Osteocyte (in vitro differentiated cells): ENCODE measurements around the gene DUSP15. TPM values are rescaled to one million over a fixed set of nuclear protein-coding genes. Genes with fewer than 3 reads are reported as not detected.
A peak's percentile ranks its signal among the peaks of the same experiment; 100 is the strongest.

Experiments used
- DNase-seq: peaks from one replicate; pipeline ENCODE4 v3.0.0; 2021; ENCODE audit warnings: mixed read lengths; ENCODE audit not compliant: unreplicated experiment; ENCODE audit errors: extremely low spot score
- H3K27ac Mint-ChIP-seq: one replicate; pipeline ENCODE4 v1.8.0; 2021; ENCODE audit warnings: mild to moderate bottlenecking, mixed read lengths; ENCODE audit not compliant: unreplicated experiment
- H3K27me3 Mint-ChIP-seq: one replicate; pipeline ENCODE4 v1.8.0; 2021; ENCODE audit warnings: mixed read lengths; ENCODE audit not compliant: unreplicated experiment
- H3K36me3 Mint-ChIP-seq: one replicate; pipeline ENCODE4 v1.8.0; 2021; ENCODE audit warnings: mixed read lengths; ENCODE audit not compliant: unreplicated experiment
- H3K4me1 Mint-ChIP-seq: one replicate; pipeline ENCODE4 v1.8.0; 2021; ENCODE audit warnings: mixed read lengths; ENCODE audit not compliant: unreplicated experiment
- H3K4me3 Mint-ChIP-seq: one replicate; pipeline ENCODE4 v1.8.0; 2021; ENCODE audit warnings: mild to moderate bottlenecking, moderate library complexity, mixed read lengths; ENCODE audit not compliant: unreplicated experiment
- H3K9me3 Mint-ChIP-seq: one replicate; pipeline ENCODE4 v1.8.0; 2021; ENCODE audit warnings: mixed read lengths; ENCODE audit not compliant: unreplicated experiment
- total RNA-seq: library from RNA; stranded (reverse); gene quantifications from 2 replicates; pipeline ENCODE4 v1.2.1, GENCODE V29; 2021
- TF ChIP-seq, protein P1 (sequence below): fragments of 200-600 bp; sonication (generic); IDR thresholded peaks from 2 replicates; pipeline ENCODE4 v1.5.0; 2021; ENCODE audit warnings: antibody characterized with exemption, mild to moderate bottlenecking, moderate library complexity

DUSP15 gene
- total RNA-seq, 1 donor from 2014 or later: 3.2 TPM

DNA sequence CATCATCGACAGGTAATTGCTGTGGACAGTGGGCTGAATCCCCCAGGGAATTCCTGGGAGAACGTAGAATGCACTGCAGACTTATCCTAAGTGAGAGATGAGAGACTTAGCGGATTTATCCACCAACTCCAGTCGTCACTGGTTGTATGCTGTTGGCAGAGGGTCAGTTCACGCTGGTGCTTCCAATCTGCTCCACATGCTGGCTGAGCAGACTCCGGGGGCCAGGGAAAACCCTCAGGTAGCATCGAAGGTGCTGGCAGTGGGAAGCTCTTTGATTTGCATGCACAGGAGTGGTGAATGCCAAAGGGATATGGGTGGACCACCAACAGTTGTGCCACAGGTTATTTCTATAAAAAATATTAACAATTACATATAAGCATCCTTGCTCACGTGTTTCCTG lies 20.3 kb upstream of the DUSP15 start:
- no peak for DNase-seq
- Mint-ChIP-seq H3K4me3 (no peak overlapping the region), H3K27ac (no peak overlapping the region), H3K4me1 (no peaks in the 10 kb centered on the region), H3K36me3 (no peaks in the 10 kb centered on the region), H3K9me3 (no peaks in the 10 kb centered on the region), H3K27me3 (peaks cover 35% of the 10 kb centered on the region)
- TF ChIP-seq, protein P1, sequence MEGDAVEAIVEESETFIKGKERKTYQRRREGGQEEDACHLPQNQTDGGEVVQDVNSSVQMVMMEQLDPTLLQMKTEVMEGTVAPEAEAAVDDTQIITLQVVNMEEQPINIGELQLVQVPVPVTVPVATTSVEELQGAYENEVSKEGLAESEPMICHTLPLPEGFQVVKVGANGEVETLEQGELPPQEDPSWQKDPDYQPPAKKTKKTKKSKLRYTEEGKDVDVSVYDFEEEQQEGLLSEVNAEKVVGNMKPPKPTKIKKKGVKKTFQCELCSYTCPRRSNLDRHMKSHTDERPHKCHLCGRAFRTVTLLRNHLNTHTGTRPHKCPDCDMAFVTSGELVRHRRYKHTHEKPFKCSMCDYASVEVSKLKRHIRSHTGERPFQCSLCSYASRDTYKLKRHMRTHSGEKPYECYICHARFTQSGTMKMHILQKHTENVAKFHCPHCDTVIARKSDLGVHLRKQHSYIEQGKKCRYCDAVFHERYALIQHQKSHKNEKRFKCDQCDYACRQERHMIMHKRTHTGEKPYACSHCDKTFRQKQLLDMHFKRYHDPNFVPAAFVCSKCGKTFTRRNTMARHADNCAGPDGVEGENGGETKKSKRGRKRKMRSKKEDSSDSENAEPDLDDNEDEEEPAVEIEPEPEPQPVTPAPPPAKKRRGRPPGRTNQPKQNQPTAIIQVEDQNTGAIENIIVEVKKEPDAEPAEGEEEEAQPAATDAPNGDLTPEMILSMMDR: no peak

DNA sequence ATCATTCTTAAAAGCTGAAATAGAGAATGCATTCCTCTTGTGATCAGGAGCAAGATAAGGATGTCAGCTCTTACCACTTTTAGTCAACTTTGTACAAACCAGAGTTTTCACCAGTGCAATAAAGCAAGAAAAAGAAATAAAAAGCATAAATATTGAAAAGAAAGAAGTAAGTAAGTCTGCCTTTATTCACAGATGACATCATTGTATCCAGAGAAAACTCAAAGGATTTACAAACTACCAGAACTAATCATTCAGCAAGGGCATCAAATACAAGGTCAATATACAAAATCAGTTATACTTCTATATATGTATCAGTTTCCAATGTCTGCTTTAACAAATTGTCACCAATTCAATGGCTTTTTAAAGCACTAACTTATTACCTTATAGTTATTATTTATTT lies 13.5 kb upstream of the DUSP15 start:
- TF ChIP-seq, protein P1: no peak
- peaks cover 28% of the 10 kb centered on the region for H3K27me3 Mint-ChIP-seq
- H3K9me3 Mint-ChIP-seq: no peaks in the 10 kb centered on the region
- no peak overlapping the region for H3K27ac Mint-ChIP-seq
- H3K4me1 Mint-ChIP-seq: peaks cover 7% of the 10 kb centered on the region
- DNase-seq: no peak
- H3K36me3 Mint-ChIP-seq: no peaks in the 10 kb centered on the region
- H3K4me3 Mint-ChIP-seq: no peak overlapping the region

DNA sequence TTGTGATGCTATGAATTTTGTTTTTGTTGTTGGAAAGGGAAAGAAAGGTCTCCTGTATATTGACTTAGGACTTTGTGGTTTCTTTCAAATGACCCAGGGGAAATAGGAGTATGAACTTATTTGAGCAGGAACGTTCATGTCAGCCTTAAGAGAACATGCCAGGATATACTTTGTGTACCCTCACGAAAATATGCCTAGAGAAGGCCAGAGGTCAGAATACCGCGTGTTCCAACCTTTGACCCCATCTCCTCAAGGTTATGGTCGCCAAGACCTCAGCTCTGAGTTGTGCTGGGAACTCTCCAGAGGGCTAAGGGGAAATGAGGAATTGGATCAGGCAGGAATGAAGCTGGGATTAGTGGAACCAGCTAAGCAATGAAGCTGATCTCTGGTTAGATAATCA lies 11.6 kb upstream of the DUSP15 start:
- Mint-ChIP-seq H3K4me3 (no peak overlapping the region), H3K27me3 (peaks cover 35% of the 10 kb centered on the region)
- TF ChIP-seq, protein P1: no peak

DNA sequence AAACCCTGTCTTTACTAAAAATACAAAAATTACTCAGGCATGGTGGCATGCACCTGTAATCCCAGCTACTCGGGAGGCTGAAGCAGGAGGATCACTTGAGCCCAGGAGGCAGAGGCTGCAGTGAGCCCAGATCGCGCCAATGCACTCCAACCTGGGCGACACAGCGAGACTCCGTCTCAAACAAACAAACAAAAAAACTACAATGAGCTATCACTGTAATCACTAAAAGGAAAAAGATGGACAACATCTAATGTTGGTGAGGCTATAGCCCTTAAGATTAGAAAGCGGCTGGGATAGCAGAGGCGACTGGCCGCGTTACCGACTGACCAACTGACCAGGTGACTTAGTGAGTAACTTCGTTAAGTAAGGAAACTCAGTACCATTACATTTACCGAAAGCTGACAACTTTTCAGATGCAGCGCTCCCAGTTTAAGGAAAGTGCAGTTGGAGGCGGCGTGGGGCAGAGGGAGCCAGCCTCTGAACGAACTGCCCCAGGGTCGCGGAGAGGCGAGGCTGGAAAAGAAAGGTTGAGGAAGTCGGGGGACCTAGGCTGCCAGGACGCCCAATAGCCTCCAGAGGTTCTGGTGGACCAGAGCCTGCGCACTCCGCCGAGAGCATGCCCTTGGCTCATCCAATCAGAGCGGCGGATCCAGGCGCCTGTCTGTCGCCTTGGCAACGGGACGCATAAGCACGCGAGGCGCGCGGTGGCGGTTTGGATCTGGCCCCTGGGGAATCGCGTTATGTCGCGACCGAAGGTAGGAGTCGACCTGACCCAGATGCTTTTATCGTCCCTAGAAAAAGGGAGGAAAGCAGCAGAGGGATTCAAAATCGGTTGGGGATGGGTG lies 9.0 kb upstream of the DUSP15 start:
- Mint-ChIP-seq H3K27me3 (peaks cover 44% of the 10 kb centered on the region), H3K9me3 (no peaks in the 10 kb centered on the region), H3K36me3 (no peaks in the 10 kb centered on the region), H3K4me1 (peaks cover 7% of the 10 kb centered on the region), H3K4me3 (peak overlapping the region; percentile 97), H3K27ac (peak overlapping the region; percentile 92)
- DNase-seq: peak; percentile 97
- TF ChIP-seq, protein P1: peak; percentile 15

More for the DNA sequence above, 11.6 kb upstream of the DUSP15 start:
- H3K4me1 Mint-ChIP-seq: peaks cover 7% of the 10 kb centered on the region
- H3K27ac Mint-ChIP-seq: no peak overlapping the region
- DNase-seq: no peak
- H3K9me3 Mint-ChIP-seq: no peaks in the 10 kb centered on the region
- H3K36me3 Mint-ChIP-seq: no peaks in the 10 kb centered on the region

DNA sequence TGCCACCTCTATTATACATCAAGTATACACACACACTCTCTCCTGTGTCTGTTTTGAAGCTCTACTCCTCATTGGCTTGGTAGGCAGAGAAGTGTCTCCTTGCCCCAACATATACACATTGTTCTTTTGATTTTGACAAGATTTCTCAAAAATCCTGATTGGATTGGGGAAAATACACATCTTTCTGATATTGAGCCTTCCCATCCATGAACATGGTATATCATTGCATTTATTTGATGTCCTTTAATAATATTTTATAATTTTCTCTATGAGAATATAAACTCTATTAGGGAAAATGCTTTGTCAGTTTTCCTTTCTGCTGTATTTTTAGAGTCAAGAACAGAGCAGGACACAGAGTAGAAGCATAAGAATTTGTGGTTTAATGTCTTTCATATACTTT lies 7.4 kb upstream of the DUSP15 start:
- H3K27ac Mint-ChIP-seq: no peak overlapping the region
- no peak overlapping the region for H3K4me3 Mint-ChIP-seq
- no peaks in the 10 kb centered on the region for H3K9me3 Mint-ChIP-seq

More for the DNA sequence above, 7.4 kb upstream of the DUSP15 start:
- no peak for DNase-seq
- Mint-ChIP-seq H3K36me3 (no peaks in the 10 kb centered on the region), H3K4me1 (peaks cover 7% of the 10 kb centered on the region), H3K27me3 (peaks cover 53% of the 10 kb centered on the region)
- TF ChIP-seq, protein P1: no peak
